Keratinocyte (primary cell): ENCODE measurements around the gene ATXN10.

Experiments used
- CTCF ChIP-seq, 3 experiments: IDR thresholded peaks in 1 of 3; conservative IDR thresholded peaks in 1 of 3; optimal IDR thresholded peaks in 1 of 3; 2 replicates in 2 of 3; 3 replicates in 1 of 3; pipeline versions ENCODE3 to v1.5.1; 2011; ENCODE audit warnings: low read length in 3 of 3, mild to moderate bottlenecking in 3 of 3, moderate library complexity in 2 of 3, control low read depth in 1 of 3, inconsistent platforms in 1 of 3; ENCODE audit not compliant: insufficient read depth in 2 of 3; ENCODE audit errors: extremely low read depth in 1 of 3
- EZH2 ChIP-seq: IDR thresholded peaks from one replicate; pipeline ENCODE4 v1.6.1; 2012; ENCODE audit warnings: inconsistent platforms, mild to moderate bottlenecking, low read length, moderate library complexity

DNA sequence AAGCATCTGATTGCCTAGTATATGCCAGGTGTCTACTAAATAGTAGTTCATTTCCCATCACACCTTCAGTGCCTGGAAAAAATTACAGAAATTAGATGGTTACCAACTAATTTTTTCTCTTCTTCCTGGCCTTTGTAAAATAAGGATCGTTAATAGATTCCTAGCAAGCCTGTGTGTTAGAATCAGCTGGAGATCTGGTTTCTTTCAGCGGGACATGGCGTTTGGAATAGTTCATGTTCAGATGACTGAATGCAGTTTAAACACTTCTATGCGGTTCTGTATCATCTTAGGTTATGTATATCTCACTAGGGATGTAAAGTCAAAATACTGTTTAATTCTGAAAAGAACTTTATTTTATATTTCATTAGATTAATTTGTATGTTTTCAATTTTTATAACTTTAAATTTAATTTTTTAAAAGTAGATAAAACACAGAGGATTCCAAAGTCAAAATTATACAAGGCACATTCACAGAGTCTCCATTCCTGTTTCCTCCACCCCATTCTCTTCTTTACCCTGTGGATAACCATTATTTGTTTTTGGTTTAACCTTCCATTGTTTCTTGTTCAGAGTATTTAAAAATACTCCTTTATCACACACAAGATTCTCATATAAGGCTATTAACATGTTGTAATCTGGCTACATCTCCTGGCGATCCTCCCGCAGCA lies 132.8 kb downstream of the ATXN10 start:
- TF ChIP-seq CTCF (optimal IDR thresholded peaks at IDR 0.05 in 1 of 3, IDR thresholded peaks at IDR 0.05 in 1 of 3, conservative IDR thresholded peaks at IDR 0.05 in 1 of 3; ENCODE audit: extremely low read depth in 1 of 3, insufficient read depth in 2 of 3, low read length in 3 of 3) (no peak), EZH2 (no peak)
